AG09309 (cell line): ENCODE data around the gene ZNF772.
A peak's percentile ranks its signal among the peaks of the same experiment; 100 is the strongest.
"Not testable (repeated sequence)": the region's sequence is repeated elsewhere in the genome, so short reads cannot be mapped to it uniquely, and the experiment has no call there.

ENCODE experiments used
- DNase-seq: peaks from one replicate; pipeline ENCODE4 v3.0.0-alpha.2; 2010; ENCODE audit warnings: low read depth
- H3K4me3 ChIP-seq: 2 replicates; pipeline ENCODE4 v1.5.1; 2011; ENCODE audit warnings: mild to moderate bottlenecking, low read depth, low read length, moderate library complexity; ENCODE audit not compliant: control insufficient read depth
- TF ChIP-seq, protein P1 (sequence below): IDR thresholded peaks from 2 replicates; pipeline ENCODE4 v1.5.1; 2011; ENCODE audit warnings: mild to moderate bottlenecking, low read depth, low read length, inconsistent platforms; ENCODE audit not compliant: insufficient read depth, control insufficient read depth; ENCODE audit errors: missing control alignments

Gene ZNF772

DNA sequence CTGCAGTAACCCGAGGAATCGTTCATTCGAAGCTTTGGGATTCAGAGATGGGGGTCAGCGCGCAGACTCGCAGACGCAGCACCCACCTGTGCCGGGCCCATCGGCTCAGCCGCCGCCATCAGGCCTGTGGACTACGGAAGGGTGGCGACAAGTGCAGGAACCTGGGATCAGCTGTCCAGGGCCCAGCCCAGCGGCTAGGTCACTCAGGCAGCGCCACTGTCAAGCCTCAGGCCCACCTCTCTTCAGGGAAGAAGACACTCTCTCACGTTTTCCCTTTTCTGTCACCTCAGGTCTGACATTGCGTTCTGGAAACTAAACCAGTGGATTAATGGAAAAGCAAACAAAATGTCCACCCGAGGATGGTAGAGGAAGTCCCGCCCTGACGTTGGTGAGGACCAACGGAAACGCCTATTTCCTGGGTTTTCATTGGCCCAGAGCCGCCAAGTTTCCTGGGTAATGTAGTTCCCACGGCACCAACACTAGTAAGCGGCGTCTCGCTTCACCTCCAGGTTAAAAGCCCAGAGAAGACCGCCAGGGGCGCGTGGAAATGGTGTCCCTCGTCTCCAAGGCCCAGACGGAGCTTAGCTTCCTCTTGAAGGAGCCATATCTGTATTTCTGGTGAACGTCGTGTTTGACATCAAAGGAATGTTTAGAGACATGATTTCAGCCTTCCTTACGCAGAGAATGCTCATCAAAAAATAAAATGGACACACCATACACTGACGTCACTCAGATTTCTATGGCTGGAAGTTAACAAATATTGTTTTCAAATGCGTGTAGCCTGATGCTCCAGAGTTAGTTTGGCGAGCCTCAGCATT is at the start of gene ZNF772:
Gene ZNF772, minus strand, starts transcription at position 376 of the 818 bp plus-strand sequence. Its CDS starts 257 bp downstream, at position 119.
- TF ChIP-seq, protein P1, sequence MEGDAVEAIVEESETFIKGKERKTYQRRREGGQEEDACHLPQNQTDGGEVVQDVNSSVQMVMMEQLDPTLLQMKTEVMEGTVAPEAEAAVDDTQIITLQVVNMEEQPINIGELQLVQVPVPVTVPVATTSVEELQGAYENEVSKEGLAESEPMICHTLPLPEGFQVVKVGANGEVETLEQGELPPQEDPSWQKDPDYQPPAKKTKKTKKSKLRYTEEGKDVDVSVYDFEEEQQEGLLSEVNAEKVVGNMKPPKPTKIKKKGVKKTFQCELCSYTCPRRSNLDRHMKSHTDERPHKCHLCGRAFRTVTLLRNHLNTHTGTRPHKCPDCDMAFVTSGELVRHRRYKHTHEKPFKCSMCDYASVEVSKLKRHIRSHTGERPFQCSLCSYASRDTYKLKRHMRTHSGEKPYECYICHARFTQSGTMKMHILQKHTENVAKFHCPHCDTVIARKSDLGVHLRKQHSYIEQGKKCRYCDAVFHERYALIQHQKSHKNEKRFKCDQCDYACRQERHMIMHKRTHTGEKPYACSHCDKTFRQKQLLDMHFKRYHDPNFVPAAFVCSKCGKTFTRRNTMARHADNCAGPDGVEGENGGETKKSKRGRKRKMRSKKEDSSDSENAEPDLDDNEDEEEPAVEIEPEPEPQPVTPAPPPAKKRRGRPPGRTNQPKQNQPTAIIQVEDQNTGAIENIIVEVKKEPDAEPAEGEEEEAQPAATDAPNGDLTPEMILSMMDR = peak; percentile 77
- peak within 1 kb of the TSS; percentile 54 for H3K4me3 ChIP-seq
- peak; percentile 79 for DNase-seq

DNA sequence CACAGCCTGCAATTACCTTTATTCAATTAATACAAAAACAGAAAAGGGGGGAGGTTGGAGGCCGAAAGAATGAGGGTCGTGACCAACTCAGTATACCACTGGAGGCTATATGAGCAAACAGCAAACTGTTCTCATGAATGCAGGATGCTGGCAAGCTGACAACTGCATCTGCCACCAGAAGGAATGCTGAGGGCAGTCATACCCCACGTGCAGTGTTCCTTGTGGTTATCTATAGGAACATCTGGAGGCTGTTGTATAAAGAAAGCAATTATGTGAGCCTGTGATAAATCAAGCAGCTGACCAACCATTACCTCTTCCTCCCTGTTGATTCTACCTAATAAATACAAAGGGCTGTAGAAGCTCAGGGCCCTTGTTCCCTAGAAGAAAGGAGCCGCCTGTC is 40.7 kb upstream of the ZNF772 start:
- DNase-seq, H3K4me3 ChIP-seq: not testable (repeated sequence)

DNA sequence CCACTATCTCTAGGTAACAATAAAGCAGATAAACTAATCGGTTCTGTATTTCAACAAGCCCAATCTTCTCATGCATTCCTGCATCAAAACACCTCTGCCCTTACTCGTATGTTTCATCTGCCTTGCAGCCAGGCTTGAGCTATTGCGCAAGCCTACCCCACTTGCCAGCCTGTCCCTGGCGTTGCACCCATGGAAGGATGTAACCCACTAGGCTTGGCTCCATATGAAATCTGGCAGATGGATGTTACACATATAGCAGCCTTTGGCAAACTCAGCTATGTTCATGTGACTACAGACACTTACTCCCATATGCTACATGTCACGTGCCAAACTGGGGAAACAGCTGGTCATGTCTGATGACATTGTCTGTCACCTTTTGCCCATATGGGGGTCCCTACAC is 37.9 kb upstream of the ZNF772 start:
- TF ChIP-seq, protein P1 = no peak
- DNase-seq = no peak
- no peak overlapping the region for H3K4me3 ChIP-seq

DNA sequence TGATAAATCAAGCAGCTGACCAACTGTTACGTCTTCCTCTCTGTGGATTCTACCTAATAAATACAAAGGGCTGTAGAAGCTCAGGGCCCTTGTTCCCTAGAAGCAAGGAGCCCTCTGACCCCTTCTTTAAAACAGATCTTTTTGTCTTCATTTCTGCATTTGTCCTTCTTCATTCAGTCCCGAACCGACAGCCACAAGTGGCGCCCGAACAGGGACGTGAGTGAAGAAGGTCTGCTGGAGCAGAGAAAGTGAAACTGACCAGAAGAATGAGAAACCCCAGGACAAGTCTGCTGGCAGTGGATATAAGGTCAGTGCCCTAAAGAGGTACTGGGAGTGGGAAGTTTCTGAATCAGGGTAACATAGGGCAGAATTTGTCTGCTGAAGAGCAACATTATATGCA is 35.5 kb upstream of the ZNF772 start:
- TF ChIP-seq, protein P1 = no peak
- DNase-seq = no peak

DNA sequence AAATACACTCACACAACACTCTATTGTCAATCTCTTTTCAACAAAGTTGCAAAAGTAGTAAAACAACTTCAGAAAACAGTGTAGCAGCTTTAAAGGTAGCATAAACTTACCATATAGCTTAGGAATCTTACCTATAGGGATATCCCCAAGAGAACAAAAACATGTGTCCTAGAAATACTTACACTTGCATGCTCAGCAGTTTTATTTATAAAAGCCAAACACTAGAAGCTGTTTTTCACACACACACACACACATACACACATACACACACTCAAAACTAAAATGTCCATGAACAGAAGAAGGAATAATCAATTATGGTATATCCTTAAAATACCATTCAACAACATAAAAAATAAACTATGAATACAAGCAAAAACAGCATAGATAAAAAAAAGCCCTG is 34.1 kb upstream of the ZNF772 start:
- no peak for DNase-seq
- TF ChIP-seq, protein P1 = no peak
- H3K4me3 ChIP-seq = no peak overlapping the region

More for the DNA sequence above, 35.5 kb upstream of the ZNF772 start:
- no peak overlapping the region for H3K4me3 ChIP-seq

DNA sequence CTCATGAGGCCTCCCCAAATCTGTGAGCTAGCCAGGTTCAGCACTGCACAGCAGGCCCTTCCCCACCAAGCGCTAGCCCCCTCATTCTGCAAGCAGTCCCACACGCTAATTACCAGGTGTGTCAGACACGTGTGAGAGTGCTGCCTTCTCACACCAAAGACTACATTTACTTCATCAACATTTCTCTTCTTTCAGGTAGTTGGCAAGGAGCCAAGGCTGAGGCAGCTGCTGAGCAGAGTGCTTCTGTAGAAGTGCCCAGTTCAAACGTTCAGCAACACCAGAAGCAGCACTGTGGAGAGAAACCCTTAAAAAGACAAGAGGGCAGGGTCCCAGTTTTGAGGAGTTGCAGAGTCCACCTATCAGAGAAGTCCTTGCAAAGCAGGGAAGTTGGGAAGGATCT is 28.8 kb upstream of the ZNF772 start:
- TF ChIP-seq, protein P1 = no peak
- no peak for DNase-seq
- no peak overlapping the region for H3K4me3 ChIP-seq

DNA sequence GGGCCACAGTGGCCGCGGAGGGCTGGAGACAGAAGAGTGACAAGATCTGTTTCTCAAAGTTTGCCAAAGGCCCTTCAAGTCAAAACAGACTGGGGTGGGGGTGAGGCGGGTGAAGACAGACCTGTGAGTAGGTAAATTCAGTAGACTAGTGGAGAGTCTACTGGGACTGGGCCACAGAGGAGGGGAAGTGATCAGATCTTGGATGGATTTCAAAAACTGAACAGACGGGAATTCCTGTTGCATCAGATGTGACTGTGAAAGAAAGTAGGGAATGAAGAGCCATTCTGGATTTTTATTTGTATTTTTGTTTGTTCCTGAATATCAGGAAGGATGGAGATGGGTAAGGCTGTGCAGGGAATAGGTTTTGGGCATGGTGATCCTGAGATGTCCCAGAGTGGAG is 23.0 kb upstream of the ZNF772 start:
- DNase-seq = not testable (repeated sequence)
- H3K4me3 ChIP-seq = peak overlapping the region; percentile 65

DNA sequence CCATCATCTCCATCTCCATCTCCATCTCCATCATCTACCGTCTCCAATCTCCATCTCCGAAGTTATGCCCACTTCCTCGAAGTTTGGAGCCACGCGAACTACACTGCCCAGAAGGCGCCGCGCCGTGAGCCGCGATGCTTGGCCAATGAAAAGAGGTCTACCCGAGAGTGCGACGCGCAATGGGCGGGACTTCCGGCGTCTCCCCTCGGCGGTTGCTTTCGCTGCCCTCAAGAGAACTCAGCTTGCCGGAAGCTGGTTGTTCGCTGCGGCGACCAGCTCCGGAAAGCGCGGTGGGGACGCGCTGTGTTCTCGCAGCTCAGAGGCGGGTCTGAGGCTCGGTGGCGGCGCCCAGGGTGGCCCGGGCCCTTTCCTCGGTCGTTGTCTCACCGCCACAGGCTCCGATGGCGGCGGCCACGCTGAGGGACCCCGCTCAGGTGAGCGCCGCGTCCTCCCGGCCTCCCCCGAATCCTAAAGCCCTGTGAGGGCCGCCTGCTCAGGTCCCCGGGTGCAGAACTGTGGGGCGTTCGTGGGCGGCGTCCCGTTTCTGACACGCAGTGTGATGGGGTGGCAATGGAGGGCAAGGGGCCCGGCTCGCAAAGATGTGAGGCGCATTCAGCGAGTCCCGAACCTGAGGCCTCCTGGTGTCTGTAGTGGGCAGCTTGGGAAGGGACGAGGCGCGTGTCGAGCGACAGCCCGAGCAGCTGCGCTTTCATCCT is 22.5 kb upstream of the ZNF772 start, which contains the start of gene ZNF773:
Gene ZNF773, plus strand, starts transcription at position 259 of the 716 bp plus-strand sequence. Its CDS starts 143 bp downstream, at position 402.
- peak; percentile 62 for DNase-seq
- H3K4me3 ChIP-seq = peak within 1 kb of the TSS; percentile 71

DNA sequence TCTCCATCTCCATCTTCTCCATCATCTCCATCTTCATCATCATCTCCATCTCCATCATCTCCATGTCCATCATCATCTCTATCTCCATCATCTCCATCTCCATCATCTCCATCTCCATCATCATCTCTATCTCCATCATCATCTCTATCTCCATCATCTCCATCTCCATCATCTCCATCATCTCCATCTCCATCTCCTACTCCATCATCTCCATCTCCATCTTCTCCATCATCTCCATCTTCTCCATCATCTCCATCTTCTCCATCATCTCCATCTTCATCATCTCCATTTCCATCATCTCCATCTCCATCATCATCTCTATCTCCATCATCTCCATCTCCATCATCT is 21.9 kb upstream of the ZNF772 start:
- H3K4me3 ChIP-seq, DNase-seq: not testable (repeated sequence)

DNA sequence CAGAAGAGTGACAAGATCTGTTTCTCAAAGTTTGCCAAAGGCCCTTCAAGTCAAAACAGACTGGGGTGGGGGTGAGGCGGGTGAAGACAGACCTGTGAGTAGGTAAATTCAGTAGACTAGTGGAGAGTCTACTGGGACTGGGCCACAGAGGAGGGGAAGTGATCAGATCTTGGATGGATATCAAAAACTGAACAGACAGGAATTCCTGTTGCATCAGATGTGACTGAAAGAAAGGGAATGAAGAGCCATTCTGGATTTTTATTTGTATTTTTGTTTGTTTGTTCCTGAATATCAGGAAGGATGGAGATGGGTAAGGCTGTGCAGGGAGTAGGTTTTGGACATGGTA is 10.9 kb upstream of the ZNF772 start:
- H3K4me3 ChIP-seq = peak overlapping the region; percentile 53
- peak; percentile 11 for DNase-seq

DNA sequence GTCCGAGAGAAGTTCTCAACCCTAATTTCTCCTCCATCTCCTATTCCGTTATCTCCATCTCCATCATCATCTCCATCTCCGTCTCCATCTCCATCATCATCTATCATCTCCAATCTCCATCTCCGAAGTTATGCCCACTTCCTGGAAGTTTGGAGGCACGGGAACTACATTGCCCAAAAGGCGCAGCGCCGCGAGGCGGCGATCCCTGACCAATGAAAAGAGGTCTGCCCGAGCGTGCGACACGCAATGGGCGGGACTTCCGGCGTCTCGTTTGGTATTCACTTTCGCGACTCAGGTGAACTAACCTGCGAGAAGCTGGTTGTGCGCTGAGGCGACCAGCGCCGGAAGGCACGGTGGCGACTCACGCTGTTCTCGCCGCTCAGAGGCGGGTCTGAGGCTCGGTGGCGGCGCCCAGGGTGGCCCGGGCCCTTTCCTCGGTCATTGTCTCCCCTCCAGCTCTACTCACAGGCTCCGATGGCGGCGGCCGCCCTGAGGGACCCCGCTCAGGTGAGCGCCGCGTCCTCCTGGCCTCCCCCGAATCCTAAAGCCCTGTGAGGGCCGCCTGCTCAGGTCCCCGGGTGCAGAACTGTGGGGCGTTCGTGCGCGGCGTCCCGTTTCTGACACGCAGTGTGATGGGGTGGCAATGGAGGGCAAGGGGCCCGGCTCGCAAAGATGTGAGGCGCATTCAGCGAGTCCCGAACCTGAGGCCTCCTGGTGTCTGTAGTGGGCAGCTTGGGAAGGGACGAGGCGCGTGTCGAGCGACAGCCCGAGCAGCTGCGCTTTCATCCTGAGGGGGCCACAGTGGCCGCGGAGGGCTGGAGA is 10.3 kb upstream of the ZNF772 start, which contains the start of gene ZNF419:
Gene ZNF419, plus strand, starts transcription at position 274 of the 822 bp plus-strand sequence. Its CDS starts 201 bp downstream, at position 475.
- peak; percentile 45 for DNase-seq
- peak within 1 kb of the TSS; percentile 64 for H3K4me3 ChIP-seq
